22Rv1 (cell line): ENCODE measurements around the gene LRRK1.

Experiments
- ZFX ChIP-seq: fragments of 450-650 bp; IDR thresholded peaks from 2 replicates; pipeline ENCODE4 v1.6.1; 2017; ENCODE audit warnings: antibody characterized with exemption, borderline replicate concordance
- TF ChIP-seq, protein P1 (sequence below): fragments of 450-650 bp; IDR thresholded peaks from 2 replicates; pipeline ENCODE4 v1.5.1; 2017; ENCODE audit warnings: mild to moderate bottlenecking

- TF ChIP-seq, protein P1, sequence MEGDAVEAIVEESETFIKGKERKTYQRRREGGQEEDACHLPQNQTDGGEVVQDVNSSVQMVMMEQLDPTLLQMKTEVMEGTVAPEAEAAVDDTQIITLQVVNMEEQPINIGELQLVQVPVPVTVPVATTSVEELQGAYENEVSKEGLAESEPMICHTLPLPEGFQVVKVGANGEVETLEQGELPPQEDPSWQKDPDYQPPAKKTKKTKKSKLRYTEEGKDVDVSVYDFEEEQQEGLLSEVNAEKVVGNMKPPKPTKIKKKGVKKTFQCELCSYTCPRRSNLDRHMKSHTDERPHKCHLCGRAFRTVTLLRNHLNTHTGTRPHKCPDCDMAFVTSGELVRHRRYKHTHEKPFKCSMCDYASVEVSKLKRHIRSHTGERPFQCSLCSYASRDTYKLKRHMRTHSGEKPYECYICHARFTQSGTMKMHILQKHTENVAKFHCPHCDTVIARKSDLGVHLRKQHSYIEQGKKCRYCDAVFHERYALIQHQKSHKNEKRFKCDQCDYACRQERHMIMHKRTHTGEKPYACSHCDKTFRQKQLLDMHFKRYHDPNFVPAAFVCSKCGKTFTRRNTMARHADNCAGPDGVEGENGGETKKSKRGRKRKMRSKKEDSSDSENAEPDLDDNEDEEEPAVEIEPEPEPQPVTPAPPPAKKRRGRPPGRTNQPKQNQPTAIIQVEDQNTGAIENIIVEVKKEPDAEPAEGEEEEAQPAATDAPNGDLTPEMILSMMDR = no peak
- no peak for TF ChIP-seq ZFX
These were observed 69.1 kb downstream of the LRRK1 start for GRCh38 chr15:100988297-100988696.
